Head of caudate nucleus (tissue), 42 donors: Measurements from ENCODE around the gene SIPA1L3.

ENCODE experiments used
- DNase-seq, 42 donors: peaks; one replicate each; pipeline versions ENCODE4 v3.0.0 to v3.0.0-alpha.2; 2020 to 2021; ENCODE audit warnings: mixed read lengths in 7 of 42
- intact Hi-C: fragments of 100-400 bp; cut with DNase I; formaldehyde crosslinking; loops from one replicate; pipeline ENCODE4 v1.15.0; 2022

SIPA1L3 gene

GRCh38 chr19:38142176-38143035, 235.4 kb downstream of the SIPA1L3 start:
- peak; percentile 68 to 95 (median 85) for DNase-seq
- intact Hi-C loops: loop anchor here (5.0 to 10.0 kb wide), 2 partner anchors 85 to 192 kb away; partner anchors contain the start of gene CATSPERG

GRCh38 chr19:38143847-38144246, 236.8 kb downstream of the SIPA1L3 start:
- intact Hi-C loops: loop anchor here (5.0 to 10.0 kb wide), 2 partner anchors 83 to 191 kb away; partner anchors contain the start of gene CATSPERG
- DNase-seq: no peak

GRCh38 chr19:38144667-38145066, 237.7 kb downstream of the SIPA1L3 start:
- DNase-seq: no peak
- intact Hi-C loops: loop anchor here (5.0 to 10.0 kb wide), 2 partner anchors 83 to 190 kb away; partner anchors contain the start of gene CATSPERG

GRCh38 chr19:38145623-38146022, 238.6 kb downstream of the SIPA1L3 start:
- DNase-seq: peak in 13 of 42 donors; percentile 22 to 65 (median 30)
- intact Hi-C loops: loop anchor here (10.0 kb wide), 1 partner anchor 189 kb away; the partner anchor contains the start of gene CATSPERG

GRCh38 chr19:38148337-38148736, 241.3 kb downstream of the SIPA1L3 start:
- intact Hi-C loops: loop anchor here (10.0 kb wide), 1 partner anchor 186 kb away; the partner anchor contains the start of gene CATSPERG
- DNase-seq: no peak

GRCh38 chr19:38149661-38150061, 242.7 kb downstream of the SIPA1L3 start:
- intact Hi-C loops: loop anchor here (10.0 kb wide), 1 partner anchor 185 kb away; the partner anchor contains the start of gene CATSPERG
- peak in 18 of 42 donors; percentile 10 to 68 (median 42) for DNase-seq

GRCh38 chr19:38151242-38151641, 244.2 kb downstream of the SIPA1L3 start:
- no peak for DNase-seq
- intact Hi-C loops: no loop called here

GRCh38 chr19:38152461-38153379, 245.7 kb downstream of the SIPA1L3 start:
- DNase-seq: peak in 17 of 42 donors; percentile 16 to 80 (median 43)
- intact Hi-C loops: no loop called here

- peak in 31 of 42 donors; percentile 25 to 80 (median 53) for DNase-seq
- intact Hi-C loops: no loop called here
Observed at GRCh38 chr19:38155453-38155852, 248.4 kb downstream of the SIPA1L3 start.

GRCh38 chr19:38158730-38159129, 251.7 kb downstream of the SIPA1L3 start:
- intact Hi-C loops: no loop called here

GRCh38 chr19:38162094-38162493, 255.1 kb downstream of the SIPA1L3 start:
- intact Hi-C loops: no loop called here
- DNase-seq: no peak

More at GRCh38 chr19:38158730-38159129, 251.7 kb downstream of the SIPA1L3 start:
- DNase-seq: no peak

- intact Hi-C loops: no loop called here
- DNase-seq: no peak
Observed at GRCh38 chr19:38162632-38163031, 255.6 kb downstream of the SIPA1L3 start.

- intact Hi-C loops: no loop called here
- no peak for DNase-seq
Observed at GRCh38 chr19:38163419-38164290, 256.6 kb downstream of the SIPA1L3 start.

- intact Hi-C loops: no loop called here
- no peak for DNase-seq
Observed at GRCh38 chr19:38164526-38164925, 257.5 kb downstream of the SIPA1L3 start.

- no peak for DNase-seq
- intact Hi-C loops: no loop called here
Observed at GRCh38 chr19:38165335-38165734, 258.3 kb downstream of the SIPA1L3 start.

- intact Hi-C loops: no loop called here
- no peak for DNase-seq
Observed at GRCh38 chr19:38168637-38169036, 261.6 kb downstream of the SIPA1L3 start.

- no peak for DNase-seq
- intact Hi-C loops: no loop called here
Observed at GRCh38 chr19:38170334-38170733, 263.3 kb downstream of the SIPA1L3 start.

- intact Hi-C loops: no loop called here
- DNase-seq: peak in 15 of 42 donors; percentile 13 to 61 (median 41)
Observed at GRCh38 chr19:38172001-38172400, 265.0 kb downstream of the SIPA1L3 start.
